HG03439 (cell line): Measurements from ENCODE around the gene RYR3.
A peak's percentile ranks its signal among the peaks of the same experiment; 100 is the strongest.

Experiments used
- ATAC-seq: cut with Tn5 transposase; IDR thresholded peaks from one replicate; pipeline ENCODE4 v1.9.1; 2021; ENCODE audit warnings: mild to moderate bottlenecking, moderate library complexity; ENCODE audit not compliant: unreplicated experiment

Gene RYR3

GRCh38 chr15:33693166-33693800 is 382.5 kb downstream of the RYR3 start:
- ATAC-seq, result no peak

GRCh38 chr15:33698126-33698525 is 387.4 kb downstream of the RYR3 start:
- no peak for ATAC-seq

- no peak for ATAC-seq
These were observed 388.4 kb downstream of the RYR3 start for GRCh38 chr15:33699145-33699544.

DNA sequence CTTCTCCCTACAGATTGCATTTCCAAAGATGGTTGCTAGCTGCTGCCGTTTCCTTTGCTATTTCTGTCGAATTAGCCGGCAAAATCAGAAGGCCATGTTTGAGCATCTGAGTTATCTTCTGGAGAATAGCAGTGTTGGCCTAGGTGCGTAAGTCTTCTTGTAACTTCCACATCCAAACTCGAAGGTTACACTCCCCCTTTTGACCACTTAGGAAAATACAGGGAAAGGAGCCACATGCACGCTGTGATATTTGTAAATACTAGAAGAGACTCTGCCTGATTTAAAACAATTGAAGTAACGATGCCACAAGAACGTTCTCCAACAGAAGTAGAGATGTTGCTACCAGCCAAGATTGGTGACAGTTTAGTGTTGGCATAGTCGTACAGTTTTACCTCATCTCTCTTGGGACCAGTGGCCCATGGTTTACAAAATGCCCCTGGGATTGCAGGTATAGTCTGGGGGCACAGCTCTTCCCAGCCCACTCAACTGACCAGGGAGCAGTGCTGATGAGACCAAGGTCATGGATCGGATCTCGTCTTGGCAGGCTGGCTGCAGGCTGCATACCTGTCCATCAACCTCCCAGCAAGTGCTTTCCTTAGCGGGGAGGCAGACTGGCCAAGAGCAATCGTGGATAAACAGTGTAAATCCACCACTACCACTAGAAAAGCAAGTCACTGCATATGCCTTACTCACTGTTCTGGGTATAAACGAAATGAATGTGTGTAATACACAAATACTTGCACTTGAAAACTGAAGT is 389.1 kb downstream of the RYR3 start:
- no peak for ATAC-seq

- ATAC-seq, result peak; percentile 73
These were observed 390.0 kb downstream of the RYR3 start for GRCh38 chr15:33700695-33701303.

GRCh38 chr15:33701304-33701696 is 390.5 kb downstream of the RYR3 start:
- no peak for ATAC-seq

GRCh38 chr15:33706173-33706572 is 395.4 kb downstream of the RYR3 start:
- no peak for ATAC-seq

GRCh38 chr15:33710748-33711147 is 400.0 kb downstream of the RYR3 start:
- ATAC-seq, result no peak

GRCh38 chr15:33716025-33716424 is 405.3 kb downstream of the RYR3 start:
- ATAC-seq, result no peak

DNA sequence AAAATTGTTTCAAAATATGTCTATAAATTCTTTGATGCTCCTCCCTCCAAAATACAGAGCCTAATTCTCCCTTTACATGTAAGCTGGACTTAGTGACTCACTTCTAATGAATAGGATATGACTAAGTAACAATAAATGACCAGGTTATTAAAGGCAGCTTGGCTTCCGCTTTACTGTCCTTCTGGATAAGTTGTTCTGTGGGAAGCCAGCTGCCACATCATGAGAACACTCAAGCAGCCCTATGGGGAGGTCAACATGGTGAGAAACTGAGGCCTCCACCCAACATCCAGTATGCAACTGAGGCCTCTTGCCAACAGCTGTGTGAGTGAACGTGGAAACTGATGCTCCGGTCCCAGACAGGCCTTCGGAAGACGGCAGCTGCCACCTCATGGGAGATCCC is 410.2 kb downstream of the RYR3 start:
- no peak for ATAC-seq

DNA sequence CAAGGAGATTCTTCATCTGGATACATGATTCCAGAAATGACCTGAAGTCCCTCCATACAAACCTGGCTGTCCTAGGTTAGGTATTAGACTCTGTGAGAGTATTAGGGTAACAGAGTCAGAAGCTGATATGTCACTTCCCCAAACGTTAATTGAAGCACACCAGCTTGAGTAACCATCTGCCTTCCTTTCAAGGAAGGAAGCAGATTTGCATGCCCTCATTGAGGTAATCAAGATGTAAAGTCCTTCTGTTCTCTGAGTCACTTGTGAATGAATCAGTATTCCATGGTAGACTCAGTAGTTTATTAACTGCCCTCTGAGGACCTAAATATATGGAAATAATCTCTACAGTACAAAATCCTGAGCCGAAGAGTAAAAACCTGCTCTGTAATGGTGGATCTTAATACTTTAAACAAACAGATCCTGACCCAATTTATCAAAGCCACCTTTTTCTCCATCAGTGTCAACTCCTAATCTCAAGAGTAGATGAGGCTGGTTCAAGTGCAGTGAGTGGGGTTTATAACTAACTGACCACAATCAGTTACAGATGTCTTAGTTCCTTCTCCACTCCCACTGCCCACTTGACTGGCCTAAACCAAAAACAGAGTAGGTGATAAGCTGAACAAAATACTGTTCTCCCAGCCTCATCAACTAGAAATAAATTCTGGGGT is 411.4 kb downstream of the RYR3 start:
- ATAC-seq, result peak; percentile 53

GRCh38 chr15:33722673-33723015 is 411.9 kb downstream of the RYR3 start:
- no peak for ATAC-seq

GRCh38 chr15:33724321-33725036 is 413.7 kb downstream of the RYR3 start:
- ATAC-seq, result no peak

GRCh38 chr15:33729653-33730052 is 418.9 kb downstream of the RYR3 start:
- ATAC-seq, result no peak

DNA sequence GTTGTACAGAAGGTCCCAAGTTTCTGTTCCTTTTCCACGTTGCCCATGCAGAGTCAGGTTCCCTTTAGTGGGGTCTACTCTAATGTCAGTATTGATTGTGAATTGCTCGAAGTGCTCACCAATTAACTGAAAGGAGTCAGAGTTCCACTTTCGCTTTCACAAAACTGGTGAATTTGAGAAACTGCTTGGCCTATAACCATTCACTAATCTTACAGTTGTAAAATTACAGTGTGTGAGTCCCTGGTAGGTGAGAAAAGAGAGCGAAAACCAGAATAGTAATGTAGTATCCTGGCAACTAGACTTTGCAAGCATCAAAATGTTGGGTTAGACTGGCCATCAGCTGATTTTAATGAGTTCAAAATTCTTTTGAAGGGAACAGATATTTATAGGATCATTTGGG is 420.0 kb downstream of the RYR3 start:
- ATAC-seq, result no peak

GRCh38 chr15:33735143-33735542 is 424.4 kb downstream of the RYR3 start:
- no peak for ATAC-seq

DNA sequence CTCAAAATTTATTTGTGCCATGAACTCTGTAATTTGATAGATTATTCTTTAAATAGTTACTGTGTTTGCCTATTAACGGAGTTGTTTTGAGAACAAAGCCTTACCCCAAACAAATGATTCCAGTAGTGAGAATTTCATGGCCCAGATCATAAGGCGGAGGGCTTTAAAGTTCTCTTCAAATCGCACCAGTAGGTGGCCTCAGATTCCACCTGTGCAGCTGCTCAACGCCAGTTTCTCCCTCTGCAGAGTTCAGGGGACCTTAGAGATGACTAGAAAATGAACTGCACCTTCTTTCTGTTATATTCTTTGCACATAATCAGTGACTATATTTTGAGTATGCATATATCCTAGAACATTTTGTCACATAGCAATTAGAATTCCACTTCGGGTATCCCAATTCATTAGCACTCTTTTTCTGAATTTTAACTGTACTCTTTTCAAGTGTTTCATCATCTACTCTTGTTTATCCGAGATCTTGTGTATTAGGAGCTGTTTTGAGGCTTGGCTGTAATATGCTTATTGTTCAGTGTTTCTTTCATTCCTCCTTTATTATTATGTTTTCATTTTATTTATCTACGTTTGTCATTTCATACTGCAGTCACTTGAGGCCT is 425.0 kb downstream of the RYR3 start:
- no peak for ATAC-seq

DNA sequence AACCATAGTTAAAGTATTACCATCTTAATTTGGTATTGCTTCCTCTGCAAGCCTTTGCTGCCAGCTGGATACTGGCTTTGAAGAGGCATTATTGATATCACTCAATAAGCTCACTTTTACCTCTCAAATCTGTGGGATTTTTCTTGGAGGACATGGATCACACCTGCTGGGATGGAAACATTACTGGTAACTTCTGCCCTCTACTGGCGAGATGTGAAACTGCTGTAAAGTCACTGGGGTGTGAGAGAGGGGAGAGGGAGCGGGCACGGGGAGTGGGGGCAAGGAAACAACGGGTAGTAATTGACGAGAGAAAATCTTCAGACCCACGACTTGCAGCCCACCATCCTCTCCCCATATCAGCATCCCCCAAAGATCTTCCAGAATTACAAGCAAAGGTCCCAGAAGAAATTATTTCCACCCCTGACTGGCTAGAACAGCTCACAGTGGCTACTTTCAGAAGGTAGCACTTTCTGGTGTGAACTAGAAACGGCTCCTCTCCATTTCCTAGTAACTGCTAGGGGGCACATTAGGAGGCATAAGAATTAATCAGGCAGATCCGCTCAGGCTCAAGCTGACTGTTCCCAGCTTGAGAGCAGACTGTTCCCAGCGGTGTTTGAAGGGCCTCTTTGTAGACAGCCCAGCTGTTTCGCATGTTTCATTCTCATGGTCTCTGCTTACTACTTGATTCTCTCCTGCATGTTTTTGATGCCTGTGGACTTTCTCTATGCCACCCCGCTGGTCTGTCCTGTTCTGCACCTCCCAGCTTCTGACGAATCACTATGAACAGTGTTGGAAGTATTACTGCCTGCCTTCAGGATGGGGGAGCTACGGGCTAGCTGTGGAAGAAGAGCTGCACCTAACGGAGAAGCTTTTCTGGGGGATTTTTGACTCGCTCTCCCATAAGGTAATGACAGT is 427.2 kb downstream of the RYR3 start:
- no peak for ATAC-seq

- ATAC-seq, result no peak
These were observed 428.3 kb downstream of the RYR3 start for GRCh38 chr15:33738941-33739664.
